ENCODE measurements around the gene LRBA.

The LRBA gene

GRCh38 chr4:150572704-150573504, 442.2 kb downstream of the LRBA start:
- H3K9me2 ChIP-seq (ENCODE audit: low read depth, low read length) = no peaks in the 10 kb centered on the region
- H3K9me3 ChIP-seq (ENCODE audit: low read length) = no peaks in the 10 kb centered on the region
- TF ChIP-seq EZH2 (IDR thresholded peaks at IDR 0.05; ENCODE audit: borderline replicate concordance, low read length) (no peak), CTCF (IDR thresholded peaks at IDR 0.05; ENCODE audit: low read length) (no peak)
- H2AFZ ChIP-seq (ENCODE audit: low read length) = no peak overlapping the region
- no peaks in the 10 kb centered on the region for H3F3A ChIP-seq (ENCODE audit: insufficient read depth, low read length)
- peak overlapping the region; percentile 6 for H3K4me3 ChIP-seq (ENCODE audit: low read depth, low read length, poor library complexity, severe bottlenecking)
- no peaks in the 10 kb centered on the region for H3K27me3 ChIP-seq (ENCODE audit: insufficient read depth, low read length)
- peak overlapping the region; percentile 66 for H3K27ac ChIP-seq (ENCODE audit: low read depth, low read length, poor library complexity, severe bottlenecking)
- H4K20me1 ChIP-seq (ENCODE audit: insufficient read depth, low read length) = no peaks in the 10 kb centered on the region
- no peak overlapping the region for H3K9ac ChIP-seq (ENCODE audit: low read length)
- H3K4me2 ChIP-seq (ENCODE audit: low read length) = peak overlapping the region; percentile 16; the same call in 1 of the 2 replicates
- no peaks in the 10 kb centered on the region for H3K79me2 ChIP-seq (ENCODE audit: insufficient read depth, low read length)
- no peaks in the 10 kb centered on the region for H3K36me3 ChIP-seq (ENCODE audit: insufficient read depth, low read length)
- peaks cover 20% of the 10 kb centered on the region for H3K4me1 ChIP-seq (ENCODE audit: insufficient read depth, low read length, severe bottlenecking)

- no peak for TF ChIP-seq EZH2 (IDR thresholded peaks at IDR 0.05; ENCODE audit: borderline replicate concordance, low read length)
- no peak for TF ChIP-seq CTCF (IDR thresholded peaks at IDR 0.05; ENCODE audit: low read length)
- H3F3A ChIP-seq (ENCODE audit: insufficient read depth, low read length) = no peaks in the 10 kb centered on the region
- no peaks in the 10 kb centered on the region for H3K36me3 ChIP-seq (ENCODE audit: insufficient read depth, low read length)
- H3K9me2 ChIP-seq (ENCODE audit: low read depth, low read length) = no peaks in the 10 kb centered on the region
- H2AFZ ChIP-seq (ENCODE audit: low read length) = no peak overlapping the region
- H3K4me3 ChIP-seq (ENCODE audit: low read depth, low read length, poor library complexity, severe bottlenecking) = no peak overlapping the region
- H3K27me3 ChIP-seq (ENCODE audit: insufficient read depth, low read length) = no peaks in the 10 kb centered on the region
- H3K27ac ChIP-seq (ENCODE audit: low read depth, low read length, poor library complexity, severe bottlenecking) = peak overlapping the region; percentile 9
- no peaks in the 10 kb centered on the region for H4K20me1 ChIP-seq (ENCODE audit: insufficient read depth, low read length)
- no peak overlapping the region for H3K4me2 ChIP-seq (ENCODE audit: low read length)
- no peaks in the 10 kb centered on the region for H3K79me2 ChIP-seq (ENCODE audit: insufficient read depth, low read length)
- no peaks in the 10 kb centered on the region for H3K9me3 ChIP-seq (ENCODE audit: low read length)
- H3K9ac ChIP-seq (ENCODE audit: low read length) = no peak overlapping the region
- H3K4me1 ChIP-seq (ENCODE audit: insufficient read depth, low read length, severe bottlenecking) = peaks cover 20% of the 10 kb centered on the region
These were observed 444.2 kb downstream of the LRBA start for GRCh38 chr4:150570862-150571261.

- no peak overlapping the region for H3K4me3 ChIP-seq (ENCODE audit: low read depth, low read length, poor library complexity, severe bottlenecking)
- no peak overlapping the region for H3K27ac ChIP-seq (ENCODE audit: low read depth, low read length, poor library complexity, severe bottlenecking)
- H3K4me2 ChIP-seq (ENCODE audit: low read length) = no peak overlapping the region
- no peaks in the 10 kb centered on the region for H3K27me3 ChIP-seq (ENCODE audit: insufficient read depth, low read length)
- H3K9ac ChIP-seq (ENCODE audit: low read length) = no peak overlapping the region
- no peaks in the 10 kb centered on the region for H3F3A ChIP-seq (ENCODE audit: insufficient read depth, low read length)
- no peaks in the 10 kb centered on the region for H4K20me1 ChIP-seq (ENCODE audit: insufficient read depth, low read length)
- H2AFZ ChIP-seq (ENCODE audit: low read length) = no peak overlapping the region
- no peaks in the 10 kb centered on the region for H3K9me2 ChIP-seq (ENCODE audit: low read depth, low read length)
- no peaks in the 10 kb centered on the region for H3K9me3 ChIP-seq (ENCODE audit: low read length)
- H3K36me3 ChIP-seq (ENCODE audit: insufficient read depth, low read length) = no peaks in the 10 kb centered on the region; the same call in 1 of the 2 replicates
- TF ChIP-seq EZH2 (IDR thresholded peaks at IDR 0.05; ENCODE audit: borderline replicate concordance, low read length) (no peak), CTCF (IDR thresholded peaks at IDR 0.05; ENCODE audit: low read length) (no peak)
- H3K4me1 ChIP-seq (ENCODE audit: insufficient read depth, low read length, severe bottlenecking) = peaks cover 20% of the 10 kb centered on the region
- H3K79me2 ChIP-seq (ENCODE audit: insufficient read depth, low read length) = no peaks in the 10 kb centered on the region
These were observed 445.0 kb downstream of the LRBA start for GRCh38 chr4:150569998-150570535.

All from OCI-LY1 (cell line).